ENCODE results near the gene ZNF346.

Gene ZNF346

GRCh38 chr5:177099422-177100093 lies 77.1 kb downstream of the ZNF346 start:
- Mint-ChIP-seq H3K9me3 (no peaks in the 10 kb centered on the region), H3K27me3 (peaks cover 4% of the 10 kb centered on the region), H3K4me3 (no peak overlapping the region), H3K36me3 (ENCODE audit: low read depth) (no peaks in the 10 kb centered on the region), H3K27ac (no peak overlapping the region), H3K4me1 (ENCODE audit: low read depth) (no peaks in the 10 kb centered on the region)
- no peak for DNase-seq

- Mint-ChIP-seq H3K4me1 (ENCODE audit: low read depth) (no peaks in the 10 kb centered on the region), H3K27me3 (peaks cover 4% of the 10 kb centered on the region), H3K4me3 (no peak overlapping the region), H3K27ac (no peak overlapping the region), H3K36me3 (ENCODE audit: low read depth) (no peaks in the 10 kb centered on the region), H3K9me3 (no peaks in the 10 kb centered on the region)
- no peak for DNase-seq
These were observed 78.2 kb downstream of the ZNF346 start for GRCh38 chr5:177100714-177101121.

DNA sequence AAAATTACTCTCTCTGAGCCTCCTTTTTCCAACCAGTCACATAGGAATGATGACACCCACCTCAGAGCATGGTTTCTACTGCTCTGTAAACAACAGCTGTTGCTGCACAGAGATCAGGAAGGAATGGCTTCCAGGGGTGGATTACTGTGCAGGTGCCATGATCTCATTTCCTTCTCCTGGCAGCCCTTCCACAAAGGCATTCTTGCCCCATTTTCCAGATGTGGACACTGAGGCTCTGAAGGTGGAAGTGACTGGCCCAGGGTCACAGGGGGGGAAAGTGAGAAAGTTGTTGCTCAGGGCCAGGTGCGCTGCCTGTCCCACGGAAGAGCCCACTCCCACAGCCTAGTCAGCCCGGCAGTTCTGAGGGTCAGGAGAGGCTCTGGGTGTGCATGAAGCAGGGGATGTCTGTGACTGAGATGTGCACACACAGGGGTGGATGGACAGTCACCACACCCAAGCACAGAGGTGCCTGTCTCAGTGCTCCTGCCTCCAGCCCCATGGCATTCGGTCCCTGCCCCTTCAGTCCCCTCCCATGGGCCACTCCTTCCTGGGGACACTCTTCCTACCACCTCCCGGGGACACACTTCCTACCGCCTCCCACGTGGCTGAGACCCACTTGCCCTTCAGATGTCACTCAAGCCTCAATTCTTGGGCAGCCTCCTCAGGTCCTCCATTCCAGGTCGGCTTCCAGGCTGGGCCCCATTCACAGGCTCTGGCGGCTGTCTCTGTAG lies 81.2 kb downstream of the ZNF346 start:
- Mint-ChIP-seq H3K36me3 (ENCODE audit: low read depth) (no peaks in the 10 kb centered on the region), H3K27ac (no peak overlapping the region), H3K27me3 (peaks cover 4% of the 10 kb centered on the region), H3K4me3 (no peak overlapping the region), H3K9me3 (no peaks in the 10 kb centered on the region), H3K4me1 (ENCODE audit: low read depth) (no peaks in the 10 kb centered on the region)
- no peak for DNase-seq

DNA sequence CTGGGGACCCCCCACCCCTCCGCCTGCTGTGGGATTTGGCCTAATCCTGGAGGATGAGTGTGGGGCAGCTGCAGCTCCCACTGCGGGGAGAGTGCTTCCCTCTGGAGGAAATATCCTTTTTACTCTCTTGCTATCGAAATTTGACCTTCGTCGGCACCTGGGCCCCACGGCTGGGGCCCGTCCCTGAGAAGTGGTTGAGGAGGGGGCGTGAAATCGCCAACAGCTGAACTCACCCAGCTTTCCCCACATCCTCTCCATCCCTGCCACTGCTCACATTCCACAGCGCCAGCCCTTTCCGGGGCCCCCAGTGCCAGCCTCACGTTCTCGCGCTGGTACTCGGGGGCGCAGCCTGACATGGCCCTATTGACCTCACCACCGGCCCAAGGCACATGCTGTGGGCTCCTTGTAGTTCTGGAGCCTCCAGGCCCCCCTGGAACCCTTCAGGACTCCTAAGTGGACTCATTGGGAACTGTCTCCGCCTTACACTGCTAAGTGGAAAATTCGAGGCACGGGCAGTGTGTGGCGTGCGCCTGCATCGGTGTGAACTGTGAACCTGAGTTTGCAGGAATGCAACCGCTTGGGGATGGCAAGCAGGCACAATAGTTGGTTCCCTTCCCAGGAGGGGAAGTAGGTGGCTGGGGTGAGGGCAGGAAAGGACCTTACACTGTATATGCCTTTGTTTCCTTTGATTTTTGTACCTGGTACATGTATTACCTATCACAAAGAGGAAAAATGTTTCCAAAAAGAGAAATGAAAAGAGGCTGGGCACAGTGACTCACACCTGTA lies 83.4 kb downstream of the ZNF346 start:
- Mint-ChIP-seq H3K4me3 (no peak overlapping the region), H3K9me3 (no peaks in the 10 kb centered on the region), H3K36me3 (ENCODE audit: low read depth) (no peaks in the 10 kb centered on the region), H3K27me3 (peaks cover 4% of the 10 kb centered on the region), H3K27ac (no peak overlapping the region), H3K4me1 (ENCODE audit: low read depth) (no peaks in the 10 kb centered on the region)
- no peak for DNase-seq

DNA sequence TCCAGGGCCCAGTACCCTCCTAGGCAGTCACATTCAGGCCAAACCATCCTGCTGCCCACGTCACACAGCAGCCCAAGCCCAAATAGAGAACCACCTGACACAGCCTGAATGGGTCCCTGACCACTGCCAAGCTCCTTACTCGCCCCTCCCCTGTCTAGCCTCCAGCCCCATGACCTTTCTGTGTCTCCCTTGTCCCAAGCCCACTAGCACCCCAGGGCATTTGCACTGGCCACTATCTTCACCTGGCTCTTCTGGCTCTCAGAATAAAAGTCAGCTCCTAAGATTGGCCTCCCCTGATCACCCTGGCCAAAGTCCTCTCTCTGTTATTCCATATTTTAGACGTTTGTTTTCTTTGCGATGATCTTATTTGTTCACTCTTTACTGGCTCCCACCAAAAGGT lies 84.7 kb downstream of the ZNF346 start:
- no peaks in the 10 kb centered on the region for H3K36me3 Mint-ChIP-seq (ENCODE audit: low read depth)
- no peak overlapping the region for H3K27ac Mint-ChIP-seq
- H3K9me3 Mint-ChIP-seq = no peaks in the 10 kb centered on the region
- H3K4me3 Mint-ChIP-seq = no peak overlapping the region
- peaks cover 1% of the 10 kb centered on the region for H3K4me1 Mint-ChIP-seq (ENCODE audit: low read depth)
- no peak for DNase-seq
- H3K27me3 Mint-ChIP-seq = peaks cover 4% of the 10 kb centered on the region

GRCh38 chr5:177109810-177110209 lies 87.3 kb downstream of the ZNF346 start:
- Mint-ChIP-seq H3K27ac (no peak overlapping the region), H3K4me1 (ENCODE audit: low read depth) (peaks cover 3% of the 10 kb centered on the region), H3K36me3 (ENCODE audit: low read depth) (no peaks in the 10 kb centered on the region), H3K4me3 (no peak overlapping the region), H3K27me3 (no peaks in the 10 kb centered on the region), H3K9me3 (no peaks in the 10 kb centered on the region)
- DNase-seq = no peak

GRCh38 chr5:177111720-177112394 lies 89.4 kb downstream of the ZNF346 start:
- peak; percentile 79 for DNase-seq
- H3K27ac Mint-ChIP-seq = no peak overlapping the region
- no peak overlapping the region for H3K4me3 Mint-ChIP-seq
- H3K9me3 Mint-ChIP-seq = peaks cover 3% of the 10 kb centered on the region
- H3K27me3 Mint-ChIP-seq = no peaks in the 10 kb centered on the region
- H3K36me3 Mint-ChIP-seq (ENCODE audit: low read depth) = no peaks in the 10 kb centered on the region
- H3K4me1 Mint-ChIP-seq (ENCODE audit: low read depth) = peaks cover 12% of the 10 kb centered on the region

DNA sequence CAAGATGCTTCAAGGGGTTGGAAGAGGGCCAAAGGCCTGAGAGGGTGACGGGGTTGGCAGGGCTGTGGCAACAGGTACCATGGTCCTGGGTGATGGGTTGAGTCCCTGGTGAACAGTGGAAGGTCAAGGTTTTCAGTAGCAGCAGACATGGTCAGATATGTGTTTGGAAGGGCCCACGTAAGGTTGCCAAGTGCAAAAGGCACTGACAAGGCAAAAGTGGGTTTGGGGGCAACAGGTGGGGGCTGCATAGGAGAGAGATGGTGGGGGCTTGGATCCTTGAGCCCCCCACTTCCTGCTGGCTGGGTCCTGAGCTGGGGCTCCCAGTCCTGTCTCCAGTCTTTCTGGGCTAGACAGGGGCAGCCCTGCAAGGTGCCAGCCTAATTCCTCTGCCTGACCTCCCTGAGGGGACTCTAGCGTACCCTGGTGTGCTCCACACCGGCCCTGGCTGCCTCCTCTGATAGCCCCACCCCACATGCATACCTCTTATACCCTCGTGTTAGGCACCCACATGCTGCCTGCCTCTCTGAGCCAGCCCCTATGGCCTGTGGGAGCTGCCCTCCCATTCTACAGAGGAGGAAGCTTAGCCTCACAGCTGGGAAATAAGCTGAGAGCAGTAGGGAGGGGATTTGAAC lies 90.2 kb downstream of the ZNF346 start:
- DNase-seq = no peak
- Mint-ChIP-seq H3K36me3 (ENCODE audit: low read depth) (peaks cover 2% of the 10 kb centered on the region), H3K27ac (no peak overlapping the region)

GRCh38 chr5:177113566-177114424 lies 91.3 kb downstream of the ZNF346 start:
- Mint-ChIP-seq H3K9me3 (peaks cover 3% of the 10 kb centered on the region), H3K36me3 (ENCODE audit: low read depth) (peaks cover 2% of the 10 kb centered on the region), H3K27ac (no peak overlapping the region), H3K4me3 (no peak overlapping the region), H3K27me3 (no peaks in the 10 kb centered on the region), H3K4me1 (ENCODE audit: low read depth) (peaks cover 17% of the 10 kb centered on the region)
- DNase-seq = peak; percentile 88

More for the DNA sequence above, 90.2 kb downstream of the ZNF346 start:
- Mint-ChIP-seq H3K4me1 (ENCODE audit: low read depth) (peaks cover 17% of the 10 kb centered on the region), H3K4me3 (no peak overlapping the region), H3K27me3 (no peaks in the 10 kb centered on the region), H3K9me3 (peaks cover 3% of the 10 kb centered on the region)

- Mint-ChIP-seq H3K27ac (peak overlapping the region; percentile 50), H3K9me3 (peaks cover 3% of the 10 kb centered on the region), H3K4me1 (ENCODE audit: low read depth) (peaks cover 16% of the 10 kb centered on the region)
These were observed 94.3 kb downstream of the ZNF346 start for GRCh38 chr5:177116631-177117373.

DNA sequence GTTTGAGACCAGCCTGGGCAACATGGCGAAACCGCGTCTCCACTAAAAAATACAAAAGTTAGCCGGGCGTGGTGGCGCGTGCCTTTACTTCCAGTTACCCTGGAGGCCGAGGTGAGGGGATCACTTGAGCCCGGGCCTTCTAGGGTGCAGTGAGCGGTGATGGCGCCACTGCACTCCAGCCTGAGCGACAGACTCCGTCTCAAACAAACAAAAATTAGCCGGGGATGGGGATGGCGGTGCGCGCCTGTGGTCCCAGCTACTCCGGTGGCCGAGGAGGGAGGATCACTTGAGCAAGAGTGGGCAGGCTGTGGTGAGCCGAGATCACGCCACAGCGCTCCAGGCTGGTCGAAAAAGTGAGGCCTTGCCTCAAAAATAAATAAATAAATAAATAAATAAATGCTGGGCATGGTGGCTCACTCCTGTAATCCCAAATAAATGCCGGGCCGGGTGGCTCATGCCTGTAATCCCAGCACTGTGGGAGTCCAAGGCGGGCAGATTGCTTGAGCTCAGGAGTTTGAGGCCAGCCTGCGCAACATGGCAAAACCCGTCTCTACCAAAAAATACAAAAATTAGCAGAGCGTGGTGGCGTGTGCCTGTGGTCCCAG lies 95.0 kb downstream of the ZNF346 start:
- Mint-ChIP-seq H3K4me1 (ENCODE audit: low read depth) (peaks cover 16% of the 10 kb centered on the region), H3K27me3 (no peaks in the 10 kb centered on the region), H3K27ac (no peak overlapping the region), H3K9me3 (peaks cover 3% of the 10 kb centered on the region), H3K4me3 (no peak overlapping the region), H3K36me3 (ENCODE audit: low read depth) (peaks cover 2% of the 10 kb centered on the region)
- no peak for DNase-seq

More at GRCh38 chr5:177116631-177117373, 94.3 kb downstream of the ZNF346 start:
- Mint-ChIP-seq H3K4me3 (peak overlapping the region; percentile 11), H3K36me3 (ENCODE audit: low read depth) (peaks cover 2% of the 10 kb centered on the region), H3K27me3 (no peaks in the 10 kb centered on the region)
- DNase-seq = peak; percentile 88

GRCh38 chr5:177122566-177122965 lies 100.1 kb downstream of the ZNF346 start:
- no peak overlapping the region for H3K4me3 Mint-ChIP-seq

More at GRCh38 chr5:177122566-177122965, 100.1 kb downstream of the ZNF346 start:
- DNase-seq = no peak
- H3K9me3 Mint-ChIP-seq = no peaks in the 10 kb centered on the region
- peaks cover 1% of the 10 kb centered on the region for H3K4me1 Mint-ChIP-seq (ENCODE audit: low read depth)
- H3K27ac Mint-ChIP-seq = no peak overlapping the region
- no peaks in the 10 kb centered on the region for H3K27me3 Mint-ChIP-seq
- H3K36me3 Mint-ChIP-seq (ENCODE audit: low read depth) = no peaks in the 10 kb centered on the region

All from activated T-cell treated with anti-CD3 and anti-CD28 coated beads, Interleukin-2, amount 50 U/mL, for 24 hours (primary cell).